ENCODE data around the gene RRP12. TPM values are rescaled to one million over a fixed set of nuclear protein-coding genes. Genes with fewer than 3 reads are reported as not detected.
"Not testable (repeated sequence)": the region's sequence is repeated elsewhere in the genome, so short reads cannot be mapped to it uniquely, and the experiment has no call there.

The RRP12 gene
- polyA plus RNA-seq, 4 donors, result 14.8 to 28.2 (median 20.7) TPM

GRCh38 chr10:97408496-97408992 lies 7.4 kb upstream of the RRP12 start:
- DNase-seq (ENCODE audit: low read depth in 4 of 4, low spot score in 3 of 4), result no peak

DNA sequence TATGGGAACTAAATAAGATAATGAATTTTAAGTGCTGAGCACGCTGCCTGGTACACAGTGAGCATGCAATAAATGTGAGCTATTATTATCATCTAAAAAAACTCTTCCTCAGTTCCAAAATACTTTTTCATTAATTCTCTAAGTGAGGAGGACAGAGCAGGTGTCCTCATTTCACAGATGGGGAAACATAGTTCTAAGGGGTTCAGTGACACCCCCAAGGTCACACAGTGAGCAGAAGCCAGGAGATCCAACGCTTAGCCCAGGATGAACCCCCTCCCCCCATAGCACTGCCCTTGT lies 6.8 kb upstream of the RRP12 start:
- no peak for DNase-seq (ENCODE audit: low read depth in 4 of 4, low spot score in 3 of 4)

GRCh38 chr10:97407211-97407951 lies 6.2 kb upstream of the RRP12 start:
- DNase-seq (ENCODE audit: low read depth in 4 of 4, low spot score in 3 of 4), result no peak

DNA sequence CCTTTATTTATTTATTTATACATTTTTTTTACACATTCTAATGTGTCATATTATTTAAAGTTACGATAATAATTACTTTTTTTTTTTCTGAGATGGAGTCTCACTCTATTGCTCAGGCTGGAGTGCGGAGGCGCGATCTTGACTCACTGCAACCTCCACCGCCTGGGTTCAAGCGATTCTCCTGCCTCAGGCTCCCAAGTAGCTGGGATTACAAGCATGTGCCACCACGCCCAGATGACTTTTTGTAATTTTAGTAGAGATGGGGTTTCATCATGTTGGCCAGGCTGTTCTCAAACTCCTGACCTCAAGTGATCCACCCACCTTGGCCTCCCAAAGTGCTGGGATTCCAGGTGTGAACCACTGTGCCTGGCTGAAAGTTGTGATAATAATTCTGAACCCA lies 5.3 kb upstream of the RRP12 start:
- not testable (repeated sequence) for DNase-seq (ENCODE audit: low read depth in 4 of 4, low spot score in 3 of 4)

- no peak for DNase-seq (ENCODE audit: low read depth in 4 of 4, low spot score in 3 of 4)
Measured at GRCh38 chr10:97406064-97406463, 4.9 kb upstream of the RRP12 start.

- no peak for DNase-seq (ENCODE audit: low read depth in 4 of 4, low spot score in 3 of 4)
Measured at GRCh38 chr10:97404044-97404443, 2.9 kb upstream of the RRP12 start.

DNA sequence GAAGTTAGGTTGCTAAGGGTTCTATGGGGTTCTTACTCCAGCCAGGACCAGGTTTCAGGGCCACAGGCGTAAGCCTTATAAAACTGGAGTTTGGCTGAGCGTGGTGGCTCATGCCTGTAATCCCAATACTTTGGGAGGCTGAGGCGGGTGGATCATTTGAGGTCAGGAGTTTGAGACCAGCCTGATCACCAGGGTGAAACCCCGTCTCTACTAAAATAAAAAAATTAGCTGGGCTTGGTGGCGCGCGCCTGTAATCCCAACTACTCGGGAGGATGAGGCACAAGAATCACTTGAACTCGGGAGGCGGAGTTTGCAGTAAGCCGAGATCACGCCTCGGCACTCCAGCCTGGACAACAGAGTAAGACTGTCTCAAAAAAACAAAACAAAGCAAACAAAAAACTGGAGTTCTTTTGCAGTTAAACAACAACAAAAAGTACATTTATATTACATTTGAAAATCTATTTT lies 347 bp upstream of the RRP12 start:
- DNase-seq (ENCODE audit: low read depth in 4 of 4, low spot score in 3 of 4), result no peak

GRCh38 chr10:97399843-97400545 lies 1.1 kb downstream of the RRP12 start:
- DNase-seq (ENCODE audit: low read depth in 4 of 4, low spot score in 3 of 4), result no peak

- no peak for DNase-seq (ENCODE audit: low read depth in 4 of 4, low spot score in 3 of 4)
Measured at GRCh38 chr10:97396056-97396455, 5.1 kb downstream of the RRP12 start.

GRCh38 chr10:97393034-97393573 lies 8.0 kb downstream of the RRP12 start:
- DNase-seq (ENCODE audit: low read depth in 4 of 4, low spot score in 3 of 4), result no peak

DNA sequence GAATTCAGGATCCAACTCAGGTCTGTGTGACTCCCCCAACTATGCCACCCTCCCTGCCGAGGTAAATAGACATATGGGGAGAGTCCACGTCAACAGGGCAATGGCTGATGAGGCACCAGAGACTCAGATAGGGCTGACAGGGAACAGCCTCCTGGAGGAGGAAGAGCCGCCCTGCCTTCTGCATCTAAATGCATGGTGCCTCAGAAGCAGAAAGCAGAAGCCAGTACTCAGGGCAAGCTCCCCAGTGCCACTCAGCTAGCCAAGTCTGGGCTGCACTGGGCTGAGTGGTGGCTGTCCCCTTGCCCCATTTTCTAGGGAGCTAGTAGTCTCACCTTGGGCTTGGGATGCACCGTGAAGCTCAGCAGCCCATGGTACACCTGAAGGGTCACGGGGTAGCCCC lies 11.0 kb downstream of the RRP12 start:
- DNase-seq (ENCODE audit: low read depth in 4 of 4, low spot score in 3 of 4), result no peak

- DNase-seq (ENCODE audit: low read depth in 4 of 4, low spot score in 3 of 4), result no peak
Measured at GRCh38 chr10:97388152-97388551, 13.0 kb downstream of the RRP12 start.

DNA sequence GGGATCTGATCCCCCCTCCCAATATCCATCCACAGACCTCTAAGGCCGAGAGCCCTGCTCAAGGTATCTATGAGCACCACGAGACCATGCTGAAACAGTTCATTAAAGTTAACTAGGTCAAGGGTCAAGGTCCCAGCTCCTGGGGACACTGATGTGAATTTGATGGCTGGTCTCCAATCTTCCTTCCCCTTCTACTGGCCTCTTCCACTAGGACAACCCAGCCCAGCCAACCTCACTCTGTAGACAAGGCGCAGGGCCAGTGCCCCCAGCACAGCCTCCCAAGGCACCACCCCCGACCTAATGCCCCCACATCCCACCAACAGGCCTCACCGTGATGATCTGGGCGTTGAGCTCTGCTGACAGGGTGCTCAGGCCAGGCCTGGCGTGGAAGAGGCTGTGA lies 15.6 kb downstream of the RRP12 start:
- DNase-seq (ENCODE audit: low read depth in 4 of 4, low spot score in 3 of 4), result no peak

DNA sequence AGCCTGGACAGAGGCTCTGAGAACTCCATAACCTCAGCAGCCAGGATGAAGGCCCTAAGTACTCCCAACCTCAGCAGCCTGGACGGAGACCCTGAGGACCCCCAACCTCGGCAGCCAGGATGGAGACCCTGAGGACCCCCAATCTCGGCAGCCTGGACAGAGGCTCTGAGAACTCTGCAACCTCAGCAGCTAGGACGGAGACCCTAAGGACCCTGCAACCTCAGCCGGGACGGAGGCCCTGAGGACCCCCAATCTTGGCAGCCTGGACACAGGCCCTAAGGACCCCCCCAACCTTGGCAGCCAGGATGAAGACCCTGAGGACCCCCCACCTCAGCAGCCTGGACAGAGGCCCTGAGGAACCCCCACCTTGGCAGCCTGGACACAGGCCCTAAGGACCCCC lies 16.5 kb downstream of the RRP12 start:
- DNase-seq (ENCODE audit: low read depth in 4 of 4, low spot score in 3 of 4), result no peak

GRCh38 chr10:97384156-97384555 lies 17.0 kb downstream of the RRP12 start:
- no peak for DNase-seq (ENCODE audit: low read depth in 4 of 4, low spot score in 3 of 4)

DNA sequence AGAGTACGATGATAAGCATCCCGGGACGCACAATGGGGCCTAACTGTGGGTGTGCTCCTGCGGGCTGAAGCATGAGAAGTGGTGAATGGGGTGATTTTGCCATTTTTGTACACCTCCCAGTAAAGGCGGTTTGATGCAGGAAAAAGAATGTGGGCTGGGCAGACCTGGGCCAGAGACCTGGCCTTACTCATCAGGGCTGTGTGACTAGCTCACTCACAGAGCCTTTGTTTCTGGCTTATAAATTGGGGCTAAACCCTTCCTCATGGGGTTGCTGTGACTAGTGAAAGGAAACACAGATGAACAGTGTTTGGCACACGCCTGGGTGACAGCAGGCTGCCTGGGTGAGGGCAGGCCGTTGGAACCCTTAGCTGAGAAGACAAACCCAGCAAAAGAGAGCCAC lies 18.0 kb downstream of the RRP12 start:
- DNase-seq (ENCODE audit: low read depth in 4 of 4, low spot score in 3 of 4), result no peak

GRCh38 chr10:97381626-97382025 lies 19.5 kb downstream of the RRP12 start:
- DNase-seq (ENCODE audit: low read depth in 4 of 4, low spot score in 3 of 4), result no peak

DNA sequence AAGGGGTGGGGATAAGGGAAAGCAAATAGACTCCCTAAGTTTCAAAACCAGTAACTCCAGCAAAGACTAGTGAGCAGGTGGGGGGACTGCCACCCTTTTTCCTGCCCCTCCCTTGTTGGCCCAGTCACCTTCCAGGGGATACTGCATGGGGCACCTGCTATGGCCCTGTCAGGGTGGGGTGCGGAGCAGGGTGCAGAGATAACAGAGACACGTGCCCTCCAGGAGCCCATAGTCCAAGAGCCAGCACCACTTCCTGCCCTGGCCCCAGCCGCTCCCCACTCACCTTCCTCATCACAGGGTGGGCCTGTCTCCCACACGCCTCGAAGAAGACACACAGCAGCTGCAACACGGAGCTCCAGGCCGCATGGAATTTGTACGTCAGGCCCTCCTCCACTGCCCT lies 20.6 kb downstream of the RRP12 start:
- DNase-seq (ENCODE audit: low read depth in 4 of 4, low spot score in 3 of 4), result no peak

GRCh38 chr10:97378933-97379921 lies 21.9 kb downstream of the RRP12 start:
- no peak for DNase-seq (ENCODE audit: low read depth in 4 of 4, low spot score in 3 of 4)

- DNase-seq (ENCODE audit: low read depth in 4 of 4, low spot score in 3 of 4), result no peak
Measured at GRCh38 chr10:97376413-97376812, 24.7 kb downstream of the RRP12 start.

DNA sequence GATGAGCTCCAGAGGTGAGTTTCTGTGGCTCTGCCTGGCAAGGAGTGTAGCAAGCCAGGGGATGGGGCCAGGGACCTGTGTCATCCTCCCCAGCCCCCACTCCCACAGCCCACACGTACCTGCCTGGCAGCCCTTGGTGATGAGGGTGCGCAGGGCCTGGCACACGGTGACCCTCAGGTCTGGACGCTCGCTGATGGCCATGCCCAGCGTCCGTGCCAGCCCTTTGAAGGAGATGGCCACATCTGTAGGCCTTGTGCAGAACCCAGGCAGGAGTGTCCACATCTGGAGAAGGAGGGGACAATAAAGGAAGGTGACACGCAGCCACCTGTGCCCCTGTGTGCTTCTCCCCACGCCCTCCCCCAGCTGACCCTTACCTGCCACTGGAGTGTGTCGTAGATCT lies 27.7 kb downstream of the RRP12 start:
- DNase-seq (ENCODE audit: low read depth in 4 of 4, low spot score in 3 of 4), result no peak

All from left renal pelvis (tissue), 4 donors.